PFSK-1 (cell line): ENCODE data around the gene THSD7B.

ENCODE experiments used
- FOXP2 ChIP-seq: optimal IDR thresholded peaks from 2 replicates; pipeline ENCODE3; 2011; ENCODE audit warnings: borderline replicate concordance, control low read depth, inconsistent platforms; ENCODE audit not compliant: insufficient read depth; ENCODE audit errors: extremely low read length, extremely low read depth
- POLR2AphosphoS5 ChIP-seq: IDR thresholded peaks from 2 replicates; pipeline ENCODE4 v1.6.1; 2012; ENCODE audit warnings: low read depth, mild to moderate bottlenecking, control low read depth, low read length, moderate library complexity
- SIN3A ChIP-seq: IDR thresholded peaks from 2 replicates; pipeline ENCODE4 v1.6.1; 2012; ENCODE audit warnings: mild to moderate bottlenecking, low read length, moderate library complexity, borderline replicate concordance; ENCODE audit not compliant: insufficient read depth
- TAF1 ChIP-seq: IDR thresholded peaks from 2 replicates; pipeline ENCODE4 v1.6.1; 2012; ENCODE audit warnings: low read length, control low read depth, borderline replicate concordance; ENCODE audit not compliant: insufficient read depth
- TF ChIP-seq, protein P1 (sequence below), 2 experiments: IDR thresholded peaks; 2 replicates each; pipeline versions ENCODE4 v1.6.1 to v1.8.0; 2011 to 2012; ENCODE audit warnings: low read depth in 2 of 2, low read length in 2 of 2, control low read depth in 1 of 2, inconsistent platforms in 1 of 2, mild to moderate bottlenecking in 1 of 2, moderate library complexity in 1 of 2; ENCODE audit not compliant: insufficient read depth in 1 of 2

The THSD7B gene

GRCh38 chr2:136871424-136871823 is 106.1 kb downstream of the THSD7B start:
- no peak for TF ChIP-seq POLR2AphosphoS5
- TF ChIP-seq, protein P1, sequence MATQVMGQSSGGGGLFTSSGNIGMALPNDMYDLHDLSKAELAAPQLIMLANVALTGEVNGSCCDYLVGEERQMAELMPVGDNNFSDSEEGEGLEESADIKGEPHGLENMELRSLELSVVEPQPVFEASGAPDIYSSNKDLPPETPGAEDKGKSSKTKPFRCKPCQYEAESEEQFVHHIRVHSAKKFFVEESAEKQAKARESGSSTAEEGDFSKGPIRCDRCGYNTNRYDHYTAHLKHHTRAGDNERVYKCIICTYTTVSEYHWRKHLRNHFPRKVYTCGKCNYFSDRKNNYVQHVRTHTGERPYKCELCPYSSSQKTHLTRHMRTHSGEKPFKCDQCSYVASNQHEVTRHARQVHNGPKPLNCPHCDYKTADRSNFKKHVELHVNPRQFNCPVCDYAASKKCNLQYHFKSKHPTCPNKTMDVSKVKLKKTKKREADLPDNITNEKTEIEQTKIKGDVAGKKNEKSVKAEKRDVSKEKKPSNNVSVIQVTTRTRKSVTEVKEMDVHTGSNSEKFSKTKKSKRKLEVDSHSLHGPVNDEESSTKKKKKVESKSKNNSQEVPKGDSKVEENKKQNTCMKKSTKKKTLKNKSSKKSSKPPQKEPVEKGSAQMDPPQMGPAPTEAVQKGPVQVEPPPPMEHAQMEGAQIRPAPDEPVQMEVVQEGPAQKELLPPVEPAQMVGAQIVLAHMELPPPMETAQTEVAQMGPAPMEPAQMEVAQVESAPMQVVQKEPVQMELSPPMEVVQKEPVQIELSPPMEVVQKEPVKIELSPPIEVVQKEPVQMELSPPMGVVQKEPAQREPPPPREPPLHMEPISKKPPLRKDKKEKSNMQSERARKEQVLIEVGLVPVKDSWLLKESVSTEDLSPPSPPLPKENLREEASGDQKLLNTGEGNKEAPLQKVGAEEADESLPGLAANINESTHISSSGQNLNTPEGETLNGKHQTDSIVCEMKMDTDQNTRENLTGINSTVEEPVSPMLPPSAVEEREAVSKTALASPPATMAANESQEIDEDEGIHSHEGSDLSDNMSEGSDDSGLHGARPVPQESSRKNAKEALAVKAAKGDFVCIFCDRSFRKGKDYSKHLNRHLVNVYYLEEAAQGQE (IDR thresholded peaks at IDR 0.05; ENCODE audit: insufficient read depth in 1 of 2, low read depth in 2 of 2, low read length in 2 of 2): no peak
- no peak for TF ChIP-seq SIN3A
- TF ChIP-seq TAF1: no peak
- no peak for TF ChIP-seq FOXP2

- TF ChIP-seq, protein P1 (IDR thresholded peaks at IDR 0.05; ENCODE audit: insufficient read depth in 1 of 2, low read depth in 2 of 2, low read length in 2 of 2): no peak
- no peak for TF ChIP-seq TAF1
- TF ChIP-seq FOXP2: no peak
- no peak for TF ChIP-seq POLR2AphosphoS5
- no peak for TF ChIP-seq SIN3A
These were observed 108.9 kb downstream of the THSD7B start for GRCh38 chr2:136874258-136874657.

DNA sequence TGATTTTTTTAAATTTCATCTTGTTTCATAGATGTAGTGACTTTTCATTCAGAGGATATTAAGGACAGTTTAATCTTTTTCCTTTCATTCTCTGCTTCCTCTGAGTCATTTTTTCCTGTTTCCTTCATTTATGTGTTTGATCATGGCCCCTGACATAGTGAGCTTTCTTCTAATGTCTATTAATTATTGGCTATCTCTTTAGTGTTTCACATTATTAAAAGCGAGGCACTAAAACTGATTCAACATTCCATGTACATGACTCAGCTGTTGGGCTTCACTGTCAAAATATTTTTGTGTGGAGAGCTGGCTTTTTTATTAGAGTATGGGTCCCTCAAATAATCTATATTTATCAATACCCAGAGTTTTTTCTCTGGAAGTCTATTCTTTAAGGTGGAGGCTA is 125.8 kb downstream of the THSD7B start:
- TF ChIP-seq FOXP2: no peak
- TF ChIP-seq POLR2AphosphoS5: no peak
- TF ChIP-seq SIN3A: no peak
- TF ChIP-seq, protein P1 (IDR thresholded peaks at IDR 0.05; ENCODE audit: insufficient read depth in 1 of 2, low read depth in 2 of 2, low read length in 2 of 2): no peak
- TF ChIP-seq TAF1: no peak

DNA sequence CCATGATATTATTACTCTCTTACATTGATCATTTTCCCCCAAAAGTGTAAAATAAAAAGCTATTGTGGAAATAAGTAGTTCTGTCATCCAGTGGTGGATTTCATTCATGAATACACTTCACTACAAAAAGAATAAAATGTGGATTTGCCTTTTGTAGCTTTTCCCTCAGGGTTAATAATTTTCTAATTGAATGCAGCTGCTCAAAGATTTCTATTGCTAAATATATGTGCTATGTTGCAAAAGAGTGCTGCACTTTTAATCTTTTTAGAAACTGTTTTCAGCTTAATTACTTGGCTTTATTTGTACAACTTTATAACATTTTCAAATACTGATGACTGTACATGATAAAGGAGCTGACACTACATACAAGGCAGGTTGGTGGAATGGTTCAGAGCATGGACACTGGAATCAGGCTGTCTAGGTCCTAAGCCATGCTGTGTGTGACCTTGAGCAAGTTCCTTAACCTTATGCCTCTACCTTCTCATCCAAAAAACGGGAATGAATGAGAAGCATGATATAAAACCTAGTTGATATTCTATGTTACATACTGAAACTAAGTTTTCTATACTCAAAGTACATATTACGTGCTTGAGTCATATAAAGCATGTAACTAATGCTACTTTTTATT is 128.8 kb downstream of the THSD7B start:
- TF ChIP-seq FOXP2 (no peak), SIN3A (no peak), POLR2AphosphoS5 (no peak), TAF1 (no peak)
- TF ChIP-seq, protein P1 (IDR thresholded peaks at IDR 0.05; ENCODE audit: insufficient read depth in 1 of 2, low read depth in 2 of 2, low read length in 2 of 2): no peak

DNA sequence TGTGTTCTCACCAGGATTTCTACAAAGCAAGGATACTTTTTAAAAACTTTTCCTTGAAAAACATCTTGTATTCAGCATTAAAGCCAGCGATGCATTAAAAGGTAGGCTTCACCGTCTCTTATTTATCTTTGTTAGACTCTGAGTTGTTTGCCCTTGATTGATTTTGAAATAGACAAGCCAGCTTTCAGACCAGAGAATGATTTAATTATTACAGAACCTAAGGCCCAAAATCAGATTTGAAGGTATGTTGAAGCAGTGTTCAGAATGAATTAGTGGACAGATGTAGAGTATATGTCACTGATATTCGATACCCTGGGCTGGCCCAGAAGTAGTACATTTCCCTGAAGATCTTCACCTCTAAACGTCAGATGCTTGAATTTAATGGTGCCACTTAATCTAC is 136.4 kb downstream of the THSD7B start:
- TF ChIP-seq TAF1 (no peak), SIN3A (no peak), FOXP2 (no peak), POLR2AphosphoS5 (no peak)
- TF ChIP-seq, protein P1 (IDR thresholded peaks at IDR 0.05; ENCODE audit: insufficient read depth in 1 of 2, low read depth in 2 of 2, low read length in 2 of 2): no peak
